ENCODE measurements around the gene HSD17B12.

The HSD17B12 gene

DNA sequence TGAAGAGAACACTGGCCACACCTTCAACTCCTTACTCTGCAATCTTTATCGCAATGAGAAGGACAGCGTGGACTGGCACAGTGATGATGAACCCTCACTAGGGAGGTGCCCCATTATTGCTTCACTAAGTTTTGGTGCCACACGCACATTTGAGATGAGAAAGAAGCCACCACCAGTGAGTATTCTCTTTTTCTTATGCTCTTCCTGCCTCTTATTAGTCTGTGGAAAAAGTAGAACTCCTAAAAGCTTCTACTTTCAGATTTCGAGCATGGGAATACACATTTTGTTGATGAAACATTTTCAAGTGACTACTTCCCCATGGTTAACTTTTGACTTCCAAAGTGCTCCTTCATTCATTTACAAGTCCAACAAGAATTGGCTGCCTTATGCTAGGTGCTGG is 221.0 kb downstream of the HSD17B12 start:
- Histone ChIP-seq H3K9me3 (ENCODE audit: control insufficient read depth, low read length) (no peaks in the 10 kb centered on the region), H3K27me3 (replicated peaks; ENCODE audit: control insufficient read depth, insufficient read depth, low read length) (no peaks in the 10 kb centered on the region), H3K4me3 (ENCODE audit: low read length) (no peak overlapping the region), H3K9ac (ENCODE audit: low read length) (no peak overlapping the region), H3K4me1 (ENCODE audit: control insufficient read depth, insufficient read depth, low read length) (peaks cover 14% of the 10 kb centered on the region), H3K36me3 (ENCODE audit: control insufficient read depth, insufficient read depth, low read length, severe bottlenecking) (peaks cover 68% of the 10 kb centered on the region)
- DNase-seq (ENCODE audit: low read depth): no peak

DNA sequence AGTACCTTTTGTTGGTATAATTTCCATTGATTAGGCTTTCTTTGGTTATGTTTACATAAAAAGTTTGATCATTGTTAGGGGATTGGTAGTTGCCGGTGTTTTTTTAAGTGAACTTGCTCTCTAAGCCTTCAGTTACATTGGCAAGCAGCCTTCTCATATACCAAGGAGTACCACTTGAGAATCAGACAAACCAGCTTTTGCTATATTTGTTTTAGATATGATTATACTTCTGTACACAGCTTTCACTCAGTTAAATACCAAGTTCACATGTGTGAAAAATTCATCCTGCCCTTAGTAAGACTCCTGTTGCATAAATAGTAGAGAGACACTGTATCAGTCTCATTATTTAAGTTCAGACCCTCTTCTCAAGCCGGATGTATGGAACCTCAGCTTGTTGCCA is 222.5 kb downstream of the HSD17B12 start:
- DNase-seq (ENCODE audit: low read depth): no peak
- Histone ChIP-seq H3K9ac (ENCODE audit: low read length) (no peak overlapping the region), H3K4me3 (ENCODE audit: low read length) (no peak overlapping the region), H3K27me3 (replicated peaks; ENCODE audit: control insufficient read depth, insufficient read depth, low read length) (no peaks in the 10 kb centered on the region), H3K36me3 (ENCODE audit: control insufficient read depth, insufficient read depth, low read length, severe bottlenecking) (peaks cover 55% of the 10 kb centered on the region), H3K4me1 (ENCODE audit: control insufficient read depth, insufficient read depth, low read length) (peaks cover 25% of the 10 kb centered on the region), H3K9me3 (ENCODE audit: control insufficient read depth, low read length) (no peaks in the 10 kb centered on the region)

DNA sequence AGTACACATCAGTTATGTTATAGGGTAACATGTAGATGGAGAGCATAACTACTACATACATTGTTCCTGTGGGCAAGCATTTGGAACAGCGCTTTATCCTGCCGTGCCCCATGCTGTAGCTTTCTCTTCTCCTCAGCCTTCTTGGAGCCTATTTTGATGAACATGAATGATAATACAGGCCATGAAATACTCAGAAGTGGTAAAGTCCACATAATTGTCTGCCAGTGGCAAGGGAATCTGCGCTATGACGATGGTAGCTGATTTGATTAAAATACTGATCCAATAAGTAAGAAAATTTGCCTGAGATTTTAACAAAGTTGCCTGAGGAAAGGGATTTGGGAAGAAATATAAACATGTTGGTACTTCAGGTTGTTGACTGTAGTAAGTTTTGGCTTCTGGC is 223.4 kb downstream of the HSD17B12 start:
- Histone ChIP-seq H3K4me1 (ENCODE audit: control insufficient read depth, insufficient read depth, low read length) (peaks cover 25% of the 10 kb centered on the region), H3K36me3 (ENCODE audit: control insufficient read depth, insufficient read depth, low read length, severe bottlenecking) (peaks cover 46% of the 10 kb centered on the region), H3K4me3 (ENCODE audit: low read length) (no peak overlapping the region), H3K9ac (ENCODE audit: low read length) (no peak overlapping the region), H3K9me3 (ENCODE audit: control insufficient read depth, low read length) (no peaks in the 10 kb centered on the region), H3K27me3 (replicated peaks; ENCODE audit: control insufficient read depth, insufficient read depth, low read length) (no peaks in the 10 kb centered on the region)
- DNase-seq (ENCODE audit: low read depth): no peak

DNA sequence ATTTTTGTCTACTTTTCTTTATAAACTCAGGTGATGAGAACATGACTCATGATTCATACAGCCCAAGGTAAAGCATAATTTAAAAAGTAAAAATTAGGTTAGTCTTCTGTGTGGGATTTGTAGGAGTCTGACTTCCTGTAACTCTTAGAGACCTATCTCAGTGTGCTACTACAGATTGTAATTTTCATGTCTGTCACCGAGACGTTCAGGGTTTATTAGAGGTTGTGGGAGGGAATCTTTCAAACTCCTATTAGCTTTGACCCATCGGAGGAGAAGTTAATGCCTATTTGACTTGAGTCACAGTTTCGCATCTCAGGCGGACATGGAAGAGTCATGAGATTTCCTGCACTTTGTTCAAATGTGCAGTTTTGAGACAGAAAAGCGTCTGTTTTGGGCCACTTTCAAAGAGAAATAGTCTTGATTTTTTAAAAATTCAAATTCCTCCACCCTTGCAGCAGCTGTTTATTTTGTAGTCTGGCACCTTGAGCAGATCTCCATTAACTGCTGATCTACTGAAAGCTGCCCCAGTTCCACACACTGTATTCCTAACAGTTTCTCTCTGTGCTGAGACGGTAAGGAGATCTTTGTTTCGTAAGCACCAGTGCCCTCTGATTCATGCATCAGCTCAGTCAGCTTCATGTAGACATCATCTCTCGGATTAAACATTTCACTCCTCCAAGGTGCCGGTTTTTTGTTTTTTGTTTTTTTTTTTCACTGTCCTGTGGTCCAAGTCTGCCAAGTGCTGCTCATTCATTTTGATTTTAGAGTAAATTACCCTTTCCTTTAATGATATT is 224.4 kb downstream of the HSD17B12 start:
- H3K27me3 ChIP-seq (replicated peaks; ENCODE audit: control insufficient read depth, insufficient read depth, low read length): no peaks in the 10 kb centered on the region
- peak overlapping the region; percentile 17 for H3K4me3 ChIP-seq (ENCODE audit: low read length)
- peaks cover 46% of the 10 kb centered on the region for H3K36me3 ChIP-seq (ENCODE audit: control insufficient read depth, insufficient read depth, low read length, severe bottlenecking)
- H3K4me1 ChIP-seq (ENCODE audit: control insufficient read depth, insufficient read depth, low read length): peaks cover 25% of the 10 kb centered on the region
- H3K9me3 ChIP-seq (ENCODE audit: control insufficient read depth, low read length): no peaks in the 10 kb centered on the region
- H3K9ac ChIP-seq (ENCODE audit: low read length): peak overlapping the region; percentile 17
- peak; percentile 12 for DNase-seq (ENCODE audit: low read depth)

DNA sequence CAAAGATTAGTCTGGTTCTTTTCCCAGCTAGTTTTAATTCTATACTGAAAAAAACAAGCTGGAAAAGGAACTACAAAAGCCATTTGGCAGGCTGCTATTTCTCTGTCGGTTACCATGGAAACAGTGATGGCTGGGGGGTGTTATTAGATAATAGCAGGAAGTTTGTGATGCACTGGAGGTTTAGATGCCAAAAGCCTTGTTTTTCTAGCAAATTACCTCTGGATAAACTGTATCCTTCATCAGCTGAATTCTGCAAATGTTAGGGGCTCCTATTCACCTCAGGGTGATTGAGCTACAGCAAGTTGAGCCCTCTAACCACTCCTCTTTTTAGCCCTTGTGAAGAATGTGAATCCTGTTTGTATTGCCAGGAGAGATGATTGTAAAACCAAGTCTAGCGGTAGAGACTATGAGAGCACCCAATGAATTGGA is 225.3 kb downstream of the HSD17B12 start:
- Histone ChIP-seq H3K9ac (ENCODE audit: low read length) (no peak overlapping the region), H3K36me3 (ENCODE audit: control insufficient read depth, insufficient read depth, low read length, severe bottlenecking) (peaks cover 49% of the 10 kb centered on the region), H3K27me3 (replicated peaks; ENCODE audit: control insufficient read depth, insufficient read depth, low read length) (no peaks in the 10 kb centered on the region), H3K4me1 (ENCODE audit: control insufficient read depth, insufficient read depth, low read length) (peaks cover 25% of the 10 kb centered on the region), H3K4me3 (ENCODE audit: low read length) (no peak overlapping the region), H3K9me3 (ENCODE audit: control insufficient read depth, low read length) (no peaks in the 10 kb centered on the region)
- no peak for DNase-seq (ENCODE audit: low read depth)
